Mesodermal cell (in vitro differentiated cells): ENCODE measurements around the gene CYTH1.

Experiments used
- H3K27ac ChIP-seq: 2 replicates; pipeline ENCODE4 v1.7.0; 2013; ENCODE audit warnings: mild to moderate bottlenecking, low read depth, low read length, moderate library complexity; ENCODE audit not compliant: severe bottlenecking
- H3K36me3 ChIP-seq: 2 replicates; pipeline ENCODE4 v1.7.1; 2013; ENCODE audit warnings: mild to moderate bottlenecking, low read length, moderate library complexity; ENCODE audit not compliant: control insufficient read depth, insufficient read depth
- H3K4me1 ChIP-seq: one replicate; pipeline ENCODE4 v1.7.1; 2013; ENCODE audit warnings: mild to moderate bottlenecking, low read length; ENCODE audit not compliant: insufficient read depth, control insufficient read depth, poor library complexity, severe bottlenecking
- H3K4me3 ChIP-seq: 2 replicates; pipeline ENCODE4 v1.7.0; 2013; ENCODE audit warnings: low read length, control low read depth, mild to moderate bottlenecking; ENCODE audit not compliant: insufficient read depth, poor library complexity, severe bottlenecking; ENCODE audit errors: extremely low read depth
- H3K9me3 ChIP-seq: 2 replicates; pipeline ENCODE4 v1.7.1; 2013; ENCODE audit warnings: mild to moderate bottlenecking, low read length, moderate library complexity; ENCODE audit not compliant: control insufficient read depth
- WGBS, 2 experiments: methylation state at CpG; one replicate each; pipeline ENCODE4 v1.1.5; 2013; ENCODE audit warnings: missing lambda C conversion rate in 2 of 2; ENCODE audit not compliant: insufficient coverage in 2 of 2; 5-methylcytosine and 5-hydroxymethylcytosine counted together

The CYTH1 gene

DNA sequence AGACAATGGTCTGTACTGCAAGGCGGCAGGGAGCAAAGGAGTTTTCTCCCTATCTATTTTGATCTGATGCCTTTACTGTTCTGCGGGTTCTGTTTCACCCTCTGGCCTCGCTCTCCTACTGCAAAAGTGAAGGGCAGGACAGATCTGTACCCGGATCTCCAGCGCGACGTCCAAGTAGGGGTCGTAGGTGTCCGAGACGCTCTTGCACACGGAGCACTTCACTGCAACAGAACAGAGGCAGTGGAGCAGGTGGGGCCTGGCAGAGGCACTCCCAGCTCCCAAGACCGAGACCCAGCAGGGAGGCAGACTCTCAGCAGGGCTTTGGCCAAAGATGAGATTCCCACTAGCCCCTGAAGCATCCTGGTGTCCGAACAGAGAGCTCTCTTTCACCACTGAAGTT lies 38.8 kb upstream of the CYTH1 start:
- WGBS, 2 experiments = 92 to 93% methylated on average over 10 to 12 of the region's 13 CpGs
- no peak overlapping the region for H3K27ac ChIP-seq
- H3K4me3 ChIP-seq = no peak overlapping the region
- peaks cover 12% of the 10 kb centered on the region for H3K4me1 ChIP-seq
- no peaks in the 10 kb centered on the region for H3K9me3 ChIP-seq
- peaks cover 93% of the 10 kb centered on the region for H3K36me3 ChIP-seq

DNA sequence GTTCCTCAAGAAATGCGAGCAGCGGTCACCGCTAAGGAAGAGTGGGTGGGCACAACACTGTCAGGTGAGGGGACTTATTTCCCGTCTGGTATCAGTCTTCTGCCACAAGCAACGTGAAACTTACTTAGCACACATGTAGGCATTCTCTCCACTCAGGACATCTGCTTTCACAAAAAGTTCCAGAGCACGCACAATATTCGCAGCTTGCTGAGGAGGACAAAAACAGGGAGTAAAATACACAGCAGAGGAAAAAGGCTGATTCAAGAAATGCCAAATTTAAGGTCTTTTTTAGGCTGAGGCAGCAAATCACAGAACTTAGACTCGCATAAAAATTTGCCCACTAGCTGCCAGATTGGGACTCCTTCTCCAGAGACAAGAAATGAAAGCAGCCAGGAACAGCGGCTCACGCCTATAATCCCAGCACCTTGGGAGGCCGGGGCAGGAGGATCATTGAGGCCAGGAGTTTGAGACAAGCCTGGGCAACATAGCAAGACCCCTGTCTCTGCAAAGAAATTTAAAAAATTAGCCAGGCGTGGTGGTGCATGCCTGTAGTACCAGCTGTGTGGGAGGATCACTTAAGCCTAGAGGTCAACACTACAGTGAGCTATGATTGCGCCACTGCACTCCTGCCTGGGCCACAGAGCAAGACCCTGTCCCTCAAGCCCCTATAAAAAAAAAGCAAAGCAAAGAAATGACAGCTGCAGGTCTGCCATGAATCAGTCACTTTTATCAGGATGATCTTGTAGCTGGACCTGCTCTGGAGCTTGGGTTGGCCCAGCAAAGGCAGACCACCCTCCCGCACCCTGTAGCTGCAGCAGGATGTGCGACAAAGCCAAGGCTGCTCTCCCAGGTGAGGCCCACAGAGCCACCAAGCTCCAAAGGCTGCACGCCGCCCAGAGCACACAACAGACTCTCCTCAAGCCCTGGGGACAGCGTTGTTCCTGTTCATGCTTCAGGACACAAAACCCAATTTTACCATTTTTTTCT lies 38.0 kb upstream of the CYTH1 start:
- H3K4me1 ChIP-seq = peaks cover 12% of the 10 kb centered on the region
- peaks cover 93% of the 10 kb centered on the region for H3K36me3 ChIP-seq
- H3K4me3 ChIP-seq = no peak overlapping the region
- WGBS, 2 experiments = 96% methylated on average over 15 to 17 of the region's 18 CpGs
- H3K9me3 ChIP-seq = no peaks in the 10 kb centered on the region
- H3K27ac ChIP-seq = no peak overlapping the region

DNA sequence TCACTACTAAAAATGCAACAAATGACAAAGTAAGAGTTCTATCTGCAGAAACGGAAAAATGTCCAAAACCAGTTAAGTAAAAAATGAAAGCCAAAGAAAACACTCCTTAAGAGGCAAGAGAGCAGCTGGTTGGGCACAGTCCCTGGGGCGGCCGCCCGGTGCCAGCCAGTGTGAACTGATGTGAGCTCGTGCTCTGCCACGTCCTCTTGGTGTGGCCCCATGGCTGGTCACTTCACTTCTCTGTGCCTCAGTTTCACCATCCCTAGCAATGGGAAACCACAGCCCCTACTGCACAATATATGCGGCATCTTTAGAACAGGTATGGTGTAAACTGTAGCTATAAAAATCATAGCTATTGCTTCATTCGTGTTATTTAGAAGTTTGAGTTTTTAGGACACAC lies 37.3 kb upstream of the CYTH1 start:
- Histone ChIP-seq H3K9me3 (no peaks in the 10 kb centered on the region), H3K36me3 (peaks cover 93% of the 10 kb centered on the region), H3K4me1 (peaks cover 12% of the 10 kb centered on the region), H3K27ac (no peak overlapping the region), H3K4me3 (no peak overlapping the region)
- 91 to 92% methylated on average over 7 to 8 of the region's 8 CpGs for WGBS, 2 experiments

DNA sequence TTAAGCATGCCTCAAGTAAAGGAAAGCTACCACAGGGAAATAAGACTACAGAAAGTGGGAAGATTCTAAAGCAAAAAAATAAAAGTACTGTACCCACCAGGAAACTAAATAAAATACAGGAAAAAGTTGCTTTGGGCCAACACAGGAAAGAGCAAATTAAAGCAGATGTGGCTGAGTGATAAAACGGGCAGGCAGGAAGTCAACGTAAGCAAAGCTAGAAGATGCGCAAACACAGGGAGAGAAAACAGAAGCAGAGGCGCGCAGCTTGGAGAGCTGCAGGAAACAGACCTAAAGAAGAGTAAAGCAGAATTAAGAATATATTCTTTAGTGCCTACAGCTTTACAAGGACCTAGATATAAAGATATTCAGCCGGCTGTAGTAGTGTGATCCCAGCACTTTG lies 36.9 kb upstream of the CYTH1 start:
- Histone ChIP-seq H3K9me3 (no peaks in the 10 kb centered on the region), H3K27ac (peak overlapping the region; percentile 30), H3K4me1 (peaks cover 12% of the 10 kb centered on the region), H3K36me3 (peaks cover 93% of the 10 kb centered on the region), H3K4me3 (no peak overlapping the region)
- 40 to 87% methylated on average over 2 to 4 of the region's 6 CpGs for WGBS, 2 experiments

DNA sequence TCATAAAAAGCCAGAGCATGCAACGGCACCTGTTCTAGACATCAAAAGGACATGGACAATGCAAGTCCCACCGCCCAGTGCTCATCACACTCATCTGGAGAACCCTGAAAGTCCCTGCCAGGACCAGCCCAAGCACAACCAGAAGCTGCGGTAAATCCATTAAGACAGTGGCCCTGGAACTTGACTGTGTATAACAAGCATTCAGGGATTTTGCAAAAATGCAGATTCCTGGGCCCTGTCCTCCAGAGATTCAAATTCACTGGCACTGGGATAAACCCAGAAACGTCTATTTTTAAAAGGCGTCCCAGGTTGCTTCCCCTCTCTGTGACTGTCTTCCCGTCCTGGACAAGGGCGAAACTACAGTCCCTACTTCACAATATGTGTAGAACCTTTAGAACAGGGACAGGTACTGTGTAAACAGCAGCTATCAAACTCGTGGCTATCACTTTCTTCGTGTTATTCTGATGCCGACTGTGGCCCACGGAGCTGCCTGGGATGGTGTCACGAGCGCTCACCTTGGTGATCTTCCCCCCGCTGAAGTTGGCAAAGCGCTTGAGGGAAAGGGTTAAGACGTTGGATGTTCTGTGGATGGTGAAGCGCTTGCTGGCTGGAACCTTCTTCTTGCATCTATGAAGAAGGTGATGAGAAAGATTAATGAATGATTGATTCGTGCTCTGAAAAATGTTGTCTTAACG lies 36.2 kb upstream of the CYTH1 start:
- Histone ChIP-seq H3K36me3 (peaks cover 93% of the 10 kb centered on the region), H3K9me3 (no peaks in the 10 kb centered on the region), H3K4me1 (peaks cover 15% of the 10 kb centered on the region), H3K27ac (peak overlapping the region; percentile 30), H3K4me3 (no peak overlapping the region)
- WGBS, 2 experiments = 95 to 96% methylated on average over 15 to 17 of the region's 19 CpGs

- Histone ChIP-seq H3K9me3 (no peaks in the 10 kb centered on the region), H3K27ac (no peak overlapping the region), H3K4me3 (no peak overlapping the region), H3K4me1 (peaks cover 9% of the 10 kb centered on the region), H3K36me3 (peaks cover 95% of the 10 kb centered on the region)
- WGBS, 2 experiments = 96% methylated on average over 5 to 6 of the region's 6 CpGs
Measured at GRCh38 chr17:78817123-78817522, 35.0 kb upstream of the CYTH1 start.

DNA sequence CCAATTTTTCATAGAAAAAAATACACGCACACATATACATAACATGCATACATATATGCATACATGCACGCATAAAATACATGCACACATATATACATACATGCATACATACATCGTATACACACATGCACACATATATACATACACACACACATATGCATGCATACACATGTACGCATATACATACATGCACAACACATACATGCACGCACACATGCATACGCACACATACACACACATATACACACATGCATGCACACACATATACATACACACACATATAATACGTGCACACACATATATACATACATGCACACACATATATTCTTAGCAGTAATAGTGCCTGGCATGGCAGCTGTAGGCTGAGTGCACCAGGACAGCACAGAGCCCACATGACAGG lies 33.6 kb upstream of the CYTH1 start:
- Histone ChIP-seq H3K9me3 (no peaks in the 10 kb centered on the region), H3K36me3 (peaks cover 98% of the 10 kb centered on the region), H3K27ac (no peak overlapping the region), H3K4me3 (no peak overlapping the region), H3K4me1 (peaks cover 6% of the 10 kb centered on the region)
- 86 to 88% methylated on average over 7 of the region's 7 CpGs for WGBS, 2 experiments

DNA sequence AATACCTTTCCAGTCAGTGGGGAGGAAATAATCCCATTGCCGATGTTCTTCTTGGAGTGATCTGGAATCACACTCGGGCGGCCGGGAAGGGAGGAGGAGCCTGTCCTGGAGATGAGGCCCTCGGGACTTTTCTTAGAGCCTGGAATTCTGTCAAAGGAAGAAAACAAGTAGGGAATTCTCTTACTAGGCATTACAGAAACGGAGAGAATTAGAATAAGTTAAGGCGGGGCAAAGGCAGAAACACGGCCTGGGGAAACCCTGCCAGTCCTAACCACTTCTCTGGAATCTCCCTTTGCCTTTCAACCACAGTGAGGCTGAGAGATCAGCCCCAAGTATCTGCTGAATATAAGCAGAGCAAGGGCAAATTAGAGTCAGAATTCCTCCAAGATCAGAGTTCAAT lies 30.8 kb upstream of the CYTH1 start:
- Histone ChIP-seq H3K27ac (no peak overlapping the region), H3K4me3 (no peak overlapping the region), H3K9me3 (no peaks in the 10 kb centered on the region), H3K36me3 (peaks cover 97% of the 10 kb centered on the region), H3K4me1 (peaks cover 3% of the 10 kb centered on the region)
- WGBS, 2 experiments = 92 to 95% methylated on average over 8 of the region's 8 CpGs

DNA sequence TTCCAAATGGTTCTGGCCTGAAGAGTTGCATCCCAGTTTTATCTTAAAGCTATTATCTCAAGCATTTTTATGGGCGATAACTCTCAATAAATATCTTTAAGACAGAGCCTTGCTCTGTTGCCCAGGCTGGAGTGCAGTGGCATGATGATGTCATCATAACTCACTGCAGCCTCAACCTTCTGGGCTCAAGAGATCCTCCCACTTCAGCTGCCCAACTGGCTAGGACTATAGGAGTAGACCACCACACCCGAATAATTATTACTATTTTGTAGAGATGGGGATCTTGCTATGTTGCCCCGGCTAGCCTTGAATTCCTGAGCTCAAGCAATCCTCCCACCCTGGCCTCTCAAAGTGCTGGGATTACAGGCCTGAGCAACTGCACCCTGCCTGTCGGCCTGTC lies 26.1 kb upstream of the CYTH1 start:
- Histone ChIP-seq H3K27ac (no peak overlapping the region), H3K4me3 (no peak overlapping the region), H3K9me3 (no peaks in the 10 kb centered on the region), H3K4me1 (peaks cover 11% of the 10 kb centered on the region), H3K36me3 (peaks cover 90% of the 10 kb centered on the region)
- 78 to 100% methylated on average over 1 of the region's 4 CpGs for WGBS, 2 experiments

GRCh38 chr17:78806451-78806850 lies 24.4 kb upstream of the CYTH1 start:
- Histone ChIP-seq H3K4me1 (peaks cover 11% of the 10 kb centered on the region), H3K36me3 (peaks cover 84% of the 10 kb centered on the region), H3K9me3 (no peaks in the 10 kb centered on the region), H3K4me3 (no peak overlapping the region), H3K27ac (no peak overlapping the region)
- WGBS, 2 experiments = 90 to 92% methylated on average over 7 to 9 of the region's 9 CpGs

DNA sequence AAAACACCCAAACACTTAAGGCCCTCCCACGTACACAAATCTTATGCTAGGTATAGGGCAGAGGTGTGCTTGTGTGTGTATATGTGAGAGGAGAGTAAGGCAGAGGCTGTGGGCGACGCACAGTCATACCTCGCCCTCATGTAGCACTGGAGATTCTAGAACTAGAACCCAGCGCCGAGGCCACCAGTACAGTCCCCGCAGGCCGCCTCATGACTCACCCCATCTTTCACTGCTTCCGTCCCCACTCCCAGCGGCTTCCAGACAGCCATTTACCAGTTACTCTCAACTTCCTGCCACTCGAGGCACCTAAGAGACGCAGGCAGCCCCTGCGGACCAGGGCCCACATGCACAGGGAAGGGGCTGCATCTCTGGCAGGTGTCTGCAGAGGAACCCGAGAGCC lies 23.2 kb upstream of the CYTH1 start:
- no peak overlapping the region for H3K4me3 ChIP-seq
- 96% methylated on average over 12 to 13 of the region's 14 CpGs for WGBS, 2 experiments
- peaks cover 11% of the 10 kb centered on the region for H3K4me1 ChIP-seq
- peaks cover 82% of the 10 kb centered on the region for H3K36me3 ChIP-seq
- no peaks in the 10 kb centered on the region for H3K9me3 ChIP-seq
- no peak overlapping the region for H3K27ac ChIP-seq
